ENCODE results near the gene TBC1D4. TPM values are rescaled to one million over a fixed set of nuclear protein-coding genes. Genes with fewer than 3 reads are reported as not detected.
A peak's percentile ranks its signal among the peaks of the same experiment; 100 is the strongest.

TBC1D4 gene
- total RNA-seq, 1 experiment from 2014 or later = 15.4 TPM

DNA sequence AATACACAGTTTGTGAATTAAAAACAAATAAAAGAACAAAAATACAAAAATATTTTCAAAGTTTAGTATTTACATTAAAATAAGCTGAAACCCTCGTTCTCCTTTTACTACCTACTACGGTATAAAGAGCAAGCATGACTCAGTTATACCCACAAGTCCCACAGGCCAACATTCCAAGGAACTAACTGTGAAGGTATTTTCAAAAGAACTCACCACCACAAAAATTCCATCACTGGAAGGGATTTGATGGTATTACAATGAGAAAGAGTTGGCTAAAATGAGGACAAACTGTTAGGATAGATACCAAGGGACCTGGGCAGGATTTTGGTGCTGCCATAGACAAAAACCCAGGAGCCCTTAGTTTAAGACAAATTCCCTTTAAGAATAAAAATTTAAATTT, 122.7 kb downstream of the TBC1D4 start:
- no TSS peak for BruUV-seq (replicated peaks)
- no peak overlapping the region for H3K27ac Mint-ChIP-seq (ENCODE audit: unreplicated experiment)
- CTCF ChIA-PET = no interaction called here
- TF ChIP-seq, protein P1, sequence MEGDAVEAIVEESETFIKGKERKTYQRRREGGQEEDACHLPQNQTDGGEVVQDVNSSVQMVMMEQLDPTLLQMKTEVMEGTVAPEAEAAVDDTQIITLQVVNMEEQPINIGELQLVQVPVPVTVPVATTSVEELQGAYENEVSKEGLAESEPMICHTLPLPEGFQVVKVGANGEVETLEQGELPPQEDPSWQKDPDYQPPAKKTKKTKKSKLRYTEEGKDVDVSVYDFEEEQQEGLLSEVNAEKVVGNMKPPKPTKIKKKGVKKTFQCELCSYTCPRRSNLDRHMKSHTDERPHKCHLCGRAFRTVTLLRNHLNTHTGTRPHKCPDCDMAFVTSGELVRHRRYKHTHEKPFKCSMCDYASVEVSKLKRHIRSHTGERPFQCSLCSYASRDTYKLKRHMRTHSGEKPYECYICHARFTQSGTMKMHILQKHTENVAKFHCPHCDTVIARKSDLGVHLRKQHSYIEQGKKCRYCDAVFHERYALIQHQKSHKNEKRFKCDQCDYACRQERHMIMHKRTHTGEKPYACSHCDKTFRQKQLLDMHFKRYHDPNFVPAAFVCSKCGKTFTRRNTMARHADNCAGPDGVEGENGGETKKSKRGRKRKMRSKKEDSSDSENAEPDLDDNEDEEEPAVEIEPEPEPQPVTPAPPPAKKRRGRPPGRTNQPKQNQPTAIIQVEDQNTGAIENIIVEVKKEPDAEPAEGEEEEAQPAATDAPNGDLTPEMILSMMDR (IDR thresholded peaks at IDR 0.05; ENCODE audit: unreplicated experiment) = no peak
- H3K4me1 Mint-ChIP-seq (ENCODE audit: low read depth, unreplicated experiment) = no peaks in the 10 kb centered on the region
- no peaks in the 10 kb centered on the region for H3K36me3 Mint-ChIP-seq (ENCODE audit: insufficient read depth, unreplicated experiment)
- no peak for DNase-seq
- no peak overlapping the region for H3K4me3 Mint-ChIP-seq (ENCODE audit: low read depth, unreplicated experiment)
- intact Hi-C loops (cut with micrococcal nuclease; ENCODE audit: unreplicated experiment) = no loop called here
- no peaks in the 10 kb centered on the region for H3K27me3 Mint-ChIP-seq (ENCODE audit: unreplicated experiment)
- no peaks in the 10 kb centered on the region for H3K9me3 Mint-ChIP-seq (ENCODE audit: low read depth, unreplicated experiment)

DNA sequence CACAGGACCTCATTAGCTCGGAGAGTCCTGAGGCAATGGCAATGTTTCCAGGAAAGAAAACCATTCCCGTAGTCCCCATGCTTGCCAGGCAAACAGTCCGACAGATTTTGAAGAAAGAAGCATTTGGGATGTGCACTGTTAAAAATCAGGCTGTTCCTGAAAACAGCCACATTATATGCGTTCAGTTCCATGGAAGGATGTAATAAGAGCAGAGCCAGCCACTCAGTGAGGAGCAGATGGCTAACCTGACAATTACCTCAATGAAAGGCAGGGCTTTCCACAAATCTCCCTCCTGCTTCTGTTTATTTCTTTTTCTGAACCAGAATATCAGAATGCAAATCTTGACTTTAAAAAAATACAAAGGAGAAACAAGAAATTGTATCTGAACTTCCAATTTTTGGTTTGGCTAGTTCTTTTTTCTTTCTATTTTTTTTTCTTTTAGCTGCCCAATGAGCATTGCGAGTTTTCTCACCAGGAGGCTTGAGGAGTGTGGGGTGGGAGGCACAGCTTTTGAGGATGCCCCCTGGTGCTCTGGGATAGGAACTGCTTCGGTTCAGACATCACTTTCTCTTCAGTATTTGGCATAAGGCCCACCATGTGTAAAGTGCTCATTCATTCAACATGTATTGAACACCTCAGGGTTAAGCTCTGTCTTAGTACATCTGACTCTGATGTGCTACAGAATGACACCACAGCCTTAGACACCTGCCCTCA, 124.2 kb downstream of the TBC1D4 start:
- Mint-ChIP-seq H3K27ac (ENCODE audit: unreplicated experiment) (no peak overlapping the region), H3K9me3 (ENCODE audit: low read depth, unreplicated experiment) (no peaks in the 10 kb centered on the region), H3K27me3 (ENCODE audit: unreplicated experiment) (no peaks in the 10 kb centered on the region), H3K36me3 (ENCODE audit: insufficient read depth, unreplicated experiment) (no peaks in the 10 kb centered on the region), H3K4me3 (ENCODE audit: low read depth, unreplicated experiment) (no peak overlapping the region), H3K4me1 (ENCODE audit: low read depth, unreplicated experiment) (no peaks in the 10 kb centered on the region)
- intact Hi-C loops (cut with micrococcal nuclease; ENCODE audit: unreplicated experiment) = no loop called here
- DNase-seq = peak; percentile 17
- CTCF ChIA-PET = no interaction called here
- TF ChIP-seq, protein P1 (IDR thresholded peaks at IDR 0.05; ENCODE audit: unreplicated experiment) = no peak
- no TSS peak for BruUV-seq (replicated peaks)

- Mint-ChIP-seq H3K4me1 (ENCODE audit: low read depth, unreplicated experiment) (no peaks in the 10 kb centered on the region), H3K9me3 (ENCODE audit: low read depth, unreplicated experiment) (no peaks in the 10 kb centered on the region), H3K4me3 (ENCODE audit: low read depth, unreplicated experiment) (no peak overlapping the region), H3K27me3 (ENCODE audit: unreplicated experiment) (no peaks in the 10 kb centered on the region), H3K27ac (ENCODE audit: unreplicated experiment) (no peak overlapping the region), H3K36me3 (ENCODE audit: insufficient read depth, unreplicated experiment) (no peaks in the 10 kb centered on the region)
- CTCF ChIA-PET = no interaction called here
- no TSS peak for BruUV-seq (replicated peaks)
- intact Hi-C loops (cut with micrococcal nuclease; ENCODE audit: unreplicated experiment) = no loop called here
- no peak for DNase-seq
- TF ChIP-seq, protein P1 (IDR thresholded peaks at IDR 0.05; ENCODE audit: unreplicated experiment) = no peak
Observed at GRCh38 chr13:75356421-75356820, 125.5 kb downstream of the TBC1D4 start.

DNA sequence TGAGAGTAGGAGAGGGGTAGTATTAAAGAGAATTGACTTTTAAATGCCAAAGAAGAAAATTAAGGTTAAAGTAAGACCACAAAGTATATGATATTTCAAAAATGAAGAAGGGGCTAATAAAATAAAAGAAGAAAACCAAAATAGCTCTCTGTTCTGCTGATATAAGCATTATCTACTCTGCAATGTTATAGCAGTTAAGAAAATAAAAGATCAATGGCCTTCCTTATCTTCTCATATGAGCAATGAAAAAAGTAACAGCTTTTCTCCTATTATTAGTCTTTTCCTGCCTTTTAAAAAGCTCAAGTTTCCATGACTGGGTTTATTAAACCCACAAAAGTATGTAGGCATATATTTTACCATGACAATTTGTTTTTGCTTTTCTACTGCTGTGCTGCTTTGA, 126.4 kb downstream of the TBC1D4 start:
- H3K4me3 Mint-ChIP-seq (ENCODE audit: low read depth, unreplicated experiment) = no peak overlapping the region
- BruUV-seq (replicated peaks) = no TSS peak

More for the DNA sequence above, 126.4 kb downstream of the TBC1D4 start:
- H3K9me3 Mint-ChIP-seq (ENCODE audit: low read depth, unreplicated experiment) = no peaks in the 10 kb centered on the region
- no peak overlapping the region for H3K27ac Mint-ChIP-seq (ENCODE audit: unreplicated experiment)
- DNase-seq = no peak
- no peaks in the 10 kb centered on the region for H3K27me3 Mint-ChIP-seq (ENCODE audit: unreplicated experiment)
- no peaks in the 10 kb centered on the region for H3K4me1 Mint-ChIP-seq (ENCODE audit: low read depth, unreplicated experiment)
- CTCF ChIA-PET = no interaction called here
- TF ChIP-seq, protein P1 (IDR thresholded peaks at IDR 0.05; ENCODE audit: unreplicated experiment) = no peak
- intact Hi-C loops (cut with micrococcal nuclease; ENCODE audit: unreplicated experiment) = no loop called here
- no peaks in the 10 kb centered on the region for H3K36me3 Mint-ChIP-seq (ENCODE audit: insufficient read depth, unreplicated experiment)
